ENCODE measurements around the gene FDXACB1.

The FDXACB1 gene

GRCh38 chr11:111921541-111922230 lies 42.7 kb upstream of the FDXACB1 start:
- no peak overlapping the region for H3K4me3 ChIP-seq (ENCODE audit: low read depth, low read length)
- no peak for TF ChIP-seq CTCF (IDR thresholded peaks at IDR 0.05; ENCODE audit: low read depth, low read length)

- TF ChIP-seq CTCF (IDR thresholded peaks at IDR 0.05; ENCODE audit: low read depth, low read length): no peak
Observed at GRCh38 chr11:111920908-111921307, 41.9 kb upstream of the FDXACB1 start.

GRCh38 chr11:111918390-111919256 lies 39.7 kb upstream of the FDXACB1 start, which contains the start of gene C11orf52:
C11orf52 (plus strand) TSS chr11:111918913; CDS start chr11:111918973, 60 bp downstream.
- H3K4me3 ChIP-seq (ENCODE audit: low read depth, low read length): no peak within 1 kb of the TSS
- TF ChIP-seq CTCF (IDR thresholded peaks at IDR 0.05; ENCODE audit: low read depth, low read length): no peak

More at GRCh38 chr11:111920908-111921307, 41.9 kb upstream of the FDXACB1 start:
- no peak overlapping the region for H3K4me3 ChIP-seq (ENCODE audit: low read depth, low read length)

GRCh38 chr11:111917788-111918187 lies 38.8 kb upstream of the FDXACB1 start:
- TF ChIP-seq CTCF (IDR thresholded peaks at IDR 0.05; ENCODE audit: low read depth, low read length): no peak
- H3K4me3 ChIP-seq (ENCODE audit: low read depth, low read length): no peak overlapping the region

- TF ChIP-seq CTCF (IDR thresholded peaks at IDR 0.05; ENCODE audit: low read depth, low read length): no peak
- no peak overlapping the region for H3K4me3 ChIP-seq (ENCODE audit: low read depth, low read length)
Observed at GRCh38 chr11:111917312-111917711, 38.3 kb upstream of the FDXACB1 start.

- TF ChIP-seq CTCF (IDR thresholded peaks at IDR 0.05; ENCODE audit: low read depth, low read length): no peak
Observed at GRCh38 chr11:111916768-111917167, 37.8 kb upstream of the FDXACB1 start.

GRCh38 chr11:111913997-111914396 lies 35.0 kb upstream of the FDXACB1 start:
- H3K4me3 ChIP-seq (ENCODE audit: low read depth, low read length): no peak overlapping the region
- no peak for TF ChIP-seq CTCF (IDR thresholded peaks at IDR 0.05; ENCODE audit: low read depth, low read length)

More at GRCh38 chr11:111916768-111917167, 37.8 kb upstream of the FDXACB1 start:
- H3K4me3 ChIP-seq (ENCODE audit: low read depth, low read length): no peak overlapping the region

Measured in WI38 (cell line).